COLO668 (cell line): ENCODE data around the gene SLC9A3.

ENCODE experiments used
- DNase-seq: peaks from one replicate; lab custom pipeline; 2025; ENCODE audit not compliant: unreplicated experiment; lab: John Stamatoyannopoulos, UW

SLC9A3 gene

GRCh38 chr5:421287-421880, 102.9 kb downstream of the SLC9A3 start:
- DNase-seq, result no peak

GRCh38 chr5:420632-421286, 103.5 kb downstream of the SLC9A3 start:
- no peak for DNase-seq
